SU-DHL-6 (cell line): Measurements from ENCODE around the gene PSEN1.

Source experiments
- CTCF ChIP-seq: fragments of 200-600 bp; sonication (generic); IDR thresholded peaks from one replicate; pipeline ENCODE4 v1.5.1; 2017; ENCODE audit warnings: antibody characterized with exemption, mild to moderate bottlenecking, low read length, moderate library complexity; ENCODE audit not compliant: insufficient read depth, poor library complexity, severe bottlenecking
- EZH2phosphoT487 ChIP-seq: fragments of 200-600 bp; sonication (generic), shearing (Covaris generic); conservative IDR thresholded peaks from 2 replicates; pipeline ENCODE4 v1.6.1; 2018; ENCODE audit warnings: mild to moderate bottlenecking, antibody characterized with exemption, low read length, moderate library complexity, mixed read lengths

GRCh38 chr14:73125169-73125588, 11.1 kb upstream of the PSEN1 start:
- TF ChIP-seq CTCF (no peak), EZH2phosphoT487 (no peak)
